GM21526 (cell line): ENCODE data around the gene B3GALT2.

Experiments
- ATAC-seq: cut with Tn5 transposase; IDR thresholded peaks from one replicate; pipeline ENCODE4 v1.9.1; 2021; ENCODE audit warnings: moderate library complexity; ENCODE audit not compliant: unreplicated experiment, low FRiP score

B3GALT2 gene

DNA sequence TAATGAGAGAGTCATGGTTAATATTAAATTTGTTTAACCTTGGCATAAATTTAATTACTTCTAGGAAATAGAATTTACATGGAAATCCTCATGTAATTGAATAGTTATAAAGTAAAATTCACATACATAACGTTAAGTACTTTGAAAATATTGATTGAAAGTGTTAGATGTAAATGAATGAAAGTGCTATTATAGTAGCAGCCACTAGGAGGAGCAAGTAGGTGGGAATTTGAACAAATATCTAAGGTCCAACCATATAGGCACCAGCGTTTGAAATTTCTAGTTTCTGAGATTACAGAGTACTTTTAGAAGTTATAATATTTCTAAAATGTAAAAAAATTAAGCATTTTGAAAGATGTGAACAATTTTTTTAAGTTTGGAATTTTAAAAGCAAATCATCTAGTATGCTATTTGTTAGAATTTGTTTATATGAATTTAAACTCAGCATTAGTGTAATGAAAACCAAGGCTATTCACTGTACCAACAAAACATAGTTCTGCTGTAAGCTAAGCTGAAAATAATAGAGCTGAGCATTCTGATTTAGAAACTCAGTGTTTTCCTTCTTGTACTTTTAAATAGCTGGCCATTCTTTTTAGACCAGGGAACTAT, 3.3 kb downstream of the B3GALT2 start:
- peak; percentile 78 for ATAC-seq

DNA sequence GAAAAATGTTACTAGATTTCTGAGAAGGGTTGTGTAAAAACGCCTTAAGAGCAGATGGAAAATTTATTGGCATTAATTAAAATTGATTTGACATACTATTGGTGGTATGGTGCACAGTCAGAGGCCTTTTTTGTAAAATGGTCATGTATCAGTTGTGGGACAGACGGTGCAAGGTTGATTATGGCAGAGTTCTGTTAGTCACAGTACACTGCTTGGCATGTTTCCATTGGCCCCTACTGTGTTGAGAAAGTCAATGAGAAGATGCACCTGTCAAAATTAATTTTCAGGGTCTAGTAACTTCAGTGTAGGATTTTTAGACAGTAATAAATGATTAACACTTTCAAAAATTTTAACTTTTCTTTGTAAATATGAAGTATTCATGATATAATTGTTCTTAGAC, 4.4 kb downstream of the B3GALT2 start:
- no peak for ATAC-seq

DNA sequence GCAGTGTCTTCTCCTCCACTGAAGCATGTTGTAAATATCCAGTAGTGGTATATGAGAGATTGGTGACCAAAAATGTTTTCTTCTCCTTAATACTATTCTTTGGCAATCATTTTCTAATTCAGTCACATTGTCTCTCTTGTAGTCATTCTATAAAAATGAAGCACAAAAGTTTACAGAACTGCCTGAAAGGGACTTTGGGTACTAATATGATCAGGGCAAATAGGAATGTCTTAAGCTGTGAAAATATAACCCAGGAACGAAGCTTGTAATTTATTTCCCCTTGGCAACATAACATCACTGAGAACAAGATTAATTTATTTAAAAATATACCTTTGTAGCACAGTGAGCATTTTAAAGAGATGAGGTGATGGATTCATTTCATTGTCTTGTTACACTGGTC, 4.9 kb downstream of the B3GALT2 start:
- no peak for ATAC-seq

DNA sequence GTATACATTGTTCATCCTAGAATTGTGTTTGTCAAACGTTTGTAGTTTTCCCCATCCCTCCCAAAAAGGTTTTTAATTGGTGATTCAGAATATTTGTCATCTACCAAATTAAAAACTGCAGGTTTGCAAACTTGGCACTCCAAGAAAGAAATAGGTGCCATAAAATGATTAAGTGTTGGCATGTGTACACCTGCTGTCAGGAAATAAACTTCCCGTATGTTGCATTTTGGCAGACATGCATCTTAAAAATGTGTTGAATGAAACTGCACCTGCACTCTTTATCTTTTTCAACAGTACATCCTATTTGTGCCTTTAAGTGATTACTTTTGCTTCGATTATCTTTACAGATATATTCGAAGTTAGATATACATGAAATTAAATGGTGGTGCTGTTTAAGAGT, 7.3 kb downstream of the B3GALT2 start:
- no peak for ATAC-seq

DNA sequence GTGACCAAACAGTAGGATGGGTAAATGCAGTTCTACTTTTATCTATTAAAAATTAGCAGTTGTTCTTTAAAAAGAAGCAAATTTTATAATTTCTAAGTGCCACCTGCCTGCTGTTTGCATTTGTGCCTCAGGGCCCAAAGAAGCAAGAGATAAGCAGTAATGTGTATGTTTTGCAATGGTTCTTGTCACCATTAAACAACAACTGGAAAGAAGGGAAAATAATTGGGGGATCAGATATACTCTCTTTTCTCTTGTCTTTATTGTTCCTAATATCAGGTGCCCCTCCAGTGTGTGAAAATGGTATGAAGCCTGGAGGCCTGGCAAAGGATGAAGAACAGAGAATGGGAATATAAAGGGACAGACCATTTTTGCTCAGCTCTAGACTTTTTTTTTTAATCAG, 9.6 kb downstream of the B3GALT2 start:
- no peak for ATAC-seq

DNA sequence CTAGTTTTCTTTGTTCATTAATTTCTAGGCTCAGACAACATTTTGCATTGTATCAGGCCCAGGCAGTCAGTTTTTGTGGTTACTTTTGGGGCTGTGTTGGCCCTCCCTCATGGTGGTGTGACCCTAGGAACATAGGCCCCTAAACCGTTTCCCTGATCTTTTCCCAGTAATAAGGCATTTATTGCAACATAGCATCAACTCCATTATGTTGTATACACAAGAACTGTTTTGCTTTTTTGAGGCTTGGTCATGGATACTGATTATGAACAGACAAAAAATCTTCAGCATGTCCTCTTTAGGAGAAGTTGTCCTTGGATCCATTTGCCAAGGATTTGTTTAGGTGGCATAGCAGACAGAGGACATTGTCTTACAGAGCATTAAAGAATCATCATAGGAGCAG, 10.3 kb downstream of the B3GALT2 start:
- no peak for ATAC-seq

DNA sequence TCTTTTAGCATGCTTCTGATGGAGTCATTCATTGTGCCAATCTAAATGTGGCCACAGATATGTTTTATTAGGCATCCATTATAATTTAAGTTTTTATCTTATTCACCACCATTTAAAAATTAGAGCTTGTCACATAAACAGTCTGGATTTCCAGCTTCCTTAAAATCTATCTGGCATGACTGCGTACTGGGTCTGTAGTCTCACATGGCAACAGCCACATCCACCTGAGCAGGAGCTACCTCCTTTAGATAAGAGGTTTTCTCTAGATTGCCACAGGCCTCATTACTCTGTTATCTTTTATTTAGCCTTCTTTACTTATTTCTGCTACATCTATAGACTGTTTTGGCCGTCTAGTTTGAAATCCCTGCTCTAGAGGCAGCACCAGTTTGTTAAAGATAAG, 29.1 kb downstream of the B3GALT2 start:
- no peak for ATAC-seq

DNA sequence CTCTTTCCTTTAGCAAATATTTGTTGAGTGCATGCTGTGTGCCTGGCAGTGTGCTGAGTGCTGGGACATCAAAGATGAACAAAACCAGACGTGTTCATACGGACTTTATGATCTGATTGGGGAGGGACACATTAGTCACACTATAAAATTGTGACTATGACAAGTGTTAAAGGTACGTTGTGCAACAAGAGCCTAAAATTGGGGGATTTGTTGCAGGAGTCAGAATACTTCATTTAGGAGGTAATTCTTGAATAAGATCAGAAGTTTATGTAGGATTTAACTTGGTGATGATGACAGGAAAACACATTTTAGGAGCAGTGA, 29.6 kb downstream of the B3GALT2 start:
- ATAC-seq = no peak

DNA sequence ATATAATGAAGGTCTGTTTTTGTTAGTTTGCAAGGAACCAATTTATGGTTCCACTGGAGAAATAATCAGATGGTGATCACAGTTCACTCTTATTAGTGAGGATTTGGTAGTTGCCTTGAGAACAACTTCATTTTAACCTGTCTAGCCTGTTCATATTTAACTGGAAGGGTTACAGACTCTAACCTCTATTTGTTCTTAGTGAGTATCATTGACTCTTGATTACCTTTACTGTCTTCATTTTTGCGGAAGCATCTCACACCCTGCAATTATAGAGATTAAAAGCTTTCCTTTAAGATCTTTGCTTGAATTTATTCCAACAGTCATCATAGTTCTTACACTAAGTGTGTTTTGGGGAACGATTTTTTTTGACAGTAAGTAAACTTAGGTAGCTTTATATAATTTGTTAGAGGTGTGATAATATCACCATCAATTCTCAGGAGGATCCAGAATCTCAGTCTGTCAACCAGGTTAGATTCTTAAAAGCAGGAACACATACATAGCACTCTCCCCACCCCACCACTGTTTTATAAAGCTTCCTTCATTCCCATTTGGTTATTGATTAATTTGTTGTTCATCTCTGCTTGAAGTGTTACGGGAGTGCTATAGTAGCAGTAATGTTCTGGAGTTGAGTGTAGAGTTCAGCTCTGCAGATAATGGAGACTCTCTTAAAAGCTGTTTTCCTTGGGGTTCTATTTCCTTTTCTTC, 30.1 kb downstream of the B3GALT2 start:
- no peak for ATAC-seq

DNA sequence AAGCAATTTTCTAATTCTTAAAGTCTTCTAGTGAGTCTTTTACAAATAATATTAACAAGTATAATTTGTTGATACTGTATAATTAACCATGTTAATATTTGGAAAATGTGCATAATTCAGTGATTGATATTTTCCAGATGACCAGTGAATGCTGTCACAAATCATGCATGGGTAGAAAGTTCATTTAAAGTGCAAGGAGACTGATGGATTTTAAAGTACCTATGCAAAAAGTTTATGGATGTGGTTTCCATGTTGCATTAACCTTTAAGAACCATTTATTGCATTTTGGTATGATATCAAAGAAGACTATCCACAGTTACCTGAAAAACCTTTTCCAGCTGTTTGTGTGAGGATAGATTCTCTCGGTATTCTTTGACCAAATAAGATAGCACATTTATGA, 41.4 kb downstream of the B3GALT2 start:
- ATAC-seq = no peak

DNA sequence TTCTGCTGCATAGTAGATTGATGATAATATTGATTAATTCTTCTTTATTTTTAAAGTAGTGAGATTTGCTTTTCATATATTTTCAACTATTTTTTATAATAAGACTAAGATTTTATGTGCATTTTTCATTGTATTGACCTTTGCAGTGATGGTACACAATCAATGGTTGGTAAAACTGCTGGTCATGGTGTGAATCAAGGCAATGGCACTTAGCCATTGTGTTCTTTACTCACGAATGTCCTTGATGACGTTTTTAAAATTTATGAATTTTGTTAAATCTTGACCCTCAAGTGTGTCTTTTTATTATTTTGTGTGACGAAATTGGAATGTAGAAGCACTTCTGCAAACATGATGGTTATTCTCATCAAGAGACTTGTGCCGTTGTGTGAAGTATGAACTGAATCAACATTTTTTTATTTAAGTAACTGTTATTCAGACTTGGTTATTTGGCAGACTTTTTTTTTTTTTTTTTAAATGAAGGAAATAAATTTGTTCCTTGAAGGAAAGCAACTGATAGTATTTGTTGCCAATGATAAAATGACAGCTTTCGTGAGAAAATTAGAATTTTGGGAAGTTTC, 42.0 kb downstream of the B3GALT2 start:
- no peak for ATAC-seq

DNA sequence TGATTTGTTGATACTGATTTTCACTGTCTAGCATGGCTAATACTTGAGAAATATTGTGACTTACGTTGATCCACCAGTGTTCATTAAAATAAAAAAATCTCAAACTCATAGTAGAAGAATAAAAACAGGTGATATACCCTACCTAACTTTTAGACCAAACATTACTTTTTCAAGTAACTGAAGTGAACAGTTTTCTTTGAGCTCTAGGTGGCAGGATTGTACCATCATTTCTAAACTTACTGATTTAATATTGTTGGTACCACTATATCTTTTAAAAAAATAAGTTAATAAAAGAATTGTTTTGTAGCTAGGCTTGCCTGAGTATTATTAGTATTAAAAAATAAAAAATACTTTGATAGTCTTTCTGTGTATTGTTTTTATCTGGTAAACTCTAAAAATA, 43.1 kb downstream of the B3GALT2 start:
- no peak for ATAC-seq

DNA sequence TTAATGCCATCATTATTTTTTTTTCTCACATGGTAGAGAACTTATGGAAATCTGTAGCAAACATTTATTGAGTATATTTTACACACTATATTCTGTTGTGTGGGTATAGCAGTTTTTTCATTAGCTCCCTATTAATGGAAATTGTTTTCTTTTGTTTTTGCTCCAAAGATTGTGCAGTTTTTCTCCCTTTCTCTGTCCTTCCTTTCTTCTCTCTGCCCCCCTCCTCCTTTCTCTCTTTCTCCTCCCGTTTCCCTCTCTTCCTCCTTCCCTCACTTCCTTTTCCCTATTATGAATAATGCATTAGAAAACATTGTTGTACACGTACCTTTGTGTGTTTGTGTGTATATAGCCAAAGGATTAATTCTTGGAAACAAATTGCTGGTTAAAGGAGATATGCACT, 44.0 kb downstream of the B3GALT2 start:
- ATAC-seq = no peak

DNA sequence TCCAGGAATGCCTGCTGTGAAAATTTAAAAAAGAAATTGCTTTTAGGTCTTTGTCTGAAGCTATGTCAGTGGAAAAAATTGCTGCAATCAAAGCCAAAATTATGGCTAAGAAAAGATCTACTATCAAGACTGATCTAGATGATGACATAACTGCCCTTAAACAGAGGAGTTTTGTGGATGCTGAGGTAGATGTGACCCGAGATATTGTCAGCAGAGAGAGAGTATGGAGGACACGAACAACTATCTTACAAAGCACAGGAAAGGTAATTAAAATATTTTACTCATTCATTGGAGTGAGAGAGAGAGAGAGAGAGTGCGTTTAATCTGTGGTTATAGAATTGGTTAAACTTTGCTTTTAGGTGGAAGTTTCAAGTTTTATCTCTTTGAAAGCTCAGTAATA, 44.6 kb downstream of the B3GALT2 start:
- ATAC-seq = no peak

DNA sequence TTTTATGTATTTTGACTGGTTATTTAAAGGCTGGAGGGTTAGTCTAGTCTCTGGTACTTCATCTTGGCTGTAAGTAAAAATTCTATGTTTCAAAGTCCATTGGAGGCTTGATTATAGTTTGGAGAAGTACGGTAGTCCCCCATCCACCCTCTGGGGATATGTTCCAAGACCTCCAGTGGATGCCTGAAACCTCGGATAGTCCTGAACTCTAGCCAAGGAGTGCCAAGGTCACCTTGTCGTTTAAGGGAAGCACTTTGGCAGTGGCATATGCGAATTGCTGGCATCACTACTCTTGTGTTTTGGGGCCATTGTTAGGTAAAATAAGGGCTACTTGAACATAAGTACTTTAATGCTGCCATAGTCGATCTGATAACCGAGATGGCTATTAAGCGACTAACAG, 46.2 kb downstream of the B3GALT2 start:
- ATAC-seq = no peak

DNA sequence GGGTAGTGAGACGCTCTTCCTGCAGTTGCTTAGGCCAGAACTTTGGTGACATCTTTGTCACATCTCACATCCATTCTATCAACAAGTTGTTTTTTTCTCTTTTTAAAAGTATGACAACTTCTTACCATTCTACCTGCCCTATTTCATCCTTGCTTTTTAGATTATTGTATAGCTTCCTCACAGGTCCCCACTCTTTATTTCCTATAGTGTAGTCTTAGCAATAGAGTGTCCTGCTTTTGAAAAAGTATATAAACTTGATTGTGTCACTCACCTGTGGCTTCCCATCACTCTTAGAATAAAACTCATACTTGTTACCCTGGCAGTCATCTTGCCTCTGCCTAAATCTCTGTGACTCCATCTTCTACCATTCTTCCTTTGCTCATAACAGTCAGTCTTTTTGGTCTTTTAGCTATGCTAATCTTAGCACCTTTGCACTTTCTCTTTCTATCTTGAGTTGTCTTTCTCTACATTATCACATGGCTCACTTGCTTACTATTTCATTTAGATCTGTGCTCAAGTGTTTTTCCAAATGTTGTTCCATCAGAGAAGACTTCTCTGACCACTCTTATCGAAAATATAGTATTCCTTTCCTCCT, 55.0 kb downstream of the B3GALT2 start:
- ATAC-seq = no peak
